WTC11 (cell line): ENCODE data around the gene TSPAN18. TPM values are rescaled to one million over a fixed set of nuclear protein-coding genes. Genes with fewer than 3 reads are reported as not detected.

Experiments used
- ATAC-seq: fragments of 200-7000 bp; cut with Tn5 transposase; 2 replicates; pipeline ENCODE4 v1.10.0; 2021; ENCODE audit warnings: mild to moderate bottlenecking, moderate library complexity
- CTCF ChIA-PET: fragments of 300-600 bp; sonication (Branson Sonifier 250); formaldehyde crosslinking; loops from one replicate; lab custom pipeline; 2021; ENCODE audit warnings: antibody characterized with exemption; lab: Charles Lee
- POLR2A ChIA-PET: fragments of 350-600 bp; sonication (Branson Sonifier 250); formaldehyde crosslinking; loops from one replicate; lab custom pipeline; 2021; ENCODE audit warnings: antibody characterized with exemption; lab: Charles Lee
- DNase-seq: peaks from one replicate; pipeline ENCODE4 v3.0.0; 2021; ENCODE audit warnings: low spot score
- H3K27ac Mint-ChIP-seq: 2 replicates; pipeline ENCODE4 v1.8.0; 2021; ENCODE audit warnings: mixed read lengths
- H3K27me3 Mint-ChIP-seq: 2 replicates; pipeline ENCODE4 v1.8.0; 2021; ENCODE audit warnings: low read depth, mild to moderate bottlenecking, moderate library complexity, mixed read lengths
- H3K36me3 Mint-ChIP-seq: 2 replicates; pipeline ENCODE4 v1.8.0; 2021; ENCODE audit warnings: mixed read lengths
- H3K4me1 Mint-ChIP-seq: 2 replicates; pipeline ENCODE4 v1.8.0; 2022; ENCODE audit warnings: mixed read lengths
- H3K4me3 Mint-ChIP-seq: 2 replicates; pipeline ENCODE4 v1.8.0; 2021; ENCODE audit warnings: mild to moderate bottlenecking, moderate library complexity, mixed read lengths
- H3K9me3 Mint-ChIP-seq: 2 replicates; pipeline ENCODE4 v1.8.0; 2021; ENCODE audit warnings: mixed read lengths
- AR ChIP-seq: fragments of 250-450 bp; sonication (Bioruptor Pico); IDR thresholded peaks from 2 replicates; pipeline ENCODE4 v1.9.0; 2021; ENCODE audit warnings: mild to moderate bottlenecking
- ARID4B ChIP-seq: sonication (generic); formaldehyde crosslinking; IDR thresholded peaks from 2 replicates; pipeline ENCODE4 v1.8.0; 2023; ENCODE audit warnings: missing genetic modification reagents, mild to moderate bottlenecking, borderline replicate concordance
- ATF1 ChIP-seq: sonication (generic); formaldehyde crosslinking; IDR thresholded peaks from 2 replicates; pipeline ENCODE4 v1.8.1; 2023; ENCODE audit warnings: mild to moderate bottlenecking, moderate library complexity, missing genetic modification reagents
- CTCF ChIP-seq: fragments of 200-600 bp; IDR thresholded peaks from 2 replicates; pipeline ENCODE4 v1.8.0; 2022; ENCODE audit warnings: antibody characterized with exemption
- E2F1 ChIP-seq: sonication (generic); formaldehyde crosslinking; IDR thresholded peaks from 2 replicates; pipeline ENCODE4 v1.8.0; 2022; ENCODE audit warnings: mild to moderate bottlenecking, missing genetic modification reagents
- ETV6 ChIP-seq: sonication (generic); formaldehyde crosslinking; IDR thresholded peaks from 2 replicates; pipeline ENCODE4 v1.8.1; 2022; ENCODE audit warnings: mild to moderate bottlenecking, missing genetic modification reagents
- GABPB1 ChIP-seq: sonication (generic); formaldehyde crosslinking; IDR thresholded peaks from 2 replicates; pipeline ENCODE4 v1.8.1; 2023; ENCODE audit warnings: mild to moderate bottlenecking, missing genetic modification reagents
- HMGA2 ChIP-seq: fragments of 250-450 bp; sonication (Bioruptor Pico); IDR thresholded peaks from 2 replicates; pipeline ENCODE4 v1.4.0; 2021; ENCODE audit warnings: mild to moderate bottlenecking, moderate library complexity
- MLX ChIP-seq: sonication (generic); formaldehyde crosslinking; IDR thresholded peaks from 2 replicates; pipeline ENCODE4 v1.8.1; 2023; ENCODE audit warnings: mild to moderate bottlenecking, missing genetic modification reagents, moderate library complexity
- NFATC4 ChIP-seq: fragments of 250-450 bp; sonication (Bioruptor Pico); IDR thresholded peaks from 2 replicates; pipeline ENCODE4 v1.9.0; 2021; ENCODE audit warnings: mild to moderate bottlenecking
- PRRX2 ChIP-seq: fragments of 250-450 bp; sonication (Bioruptor Pico); IDR thresholded peaks from 2 replicates; pipeline ENCODE4 v1.8.0; 2021; ENCODE audit warnings: mild to moderate bottlenecking
- ZNF219 ChIP-seq: sonication (generic); formaldehyde crosslinking; IDR thresholded peaks from 2 replicates; pipeline ENCODE4 v1.8.0; 2023; ENCODE audit warnings: missing genetic modification reagents, mild to moderate bottlenecking, borderline replicate concordance
- ZNF317 ChIP-seq: sonication (generic); formaldehyde crosslinking; IDR thresholded peaks from 2 replicates; pipeline ENCODE4 v1.8.1; 2023; ENCODE audit warnings: low read depth, mild to moderate bottlenecking, moderate library complexity, missing genetic modification reagents, borderline replicate concordance
- ZNF396 ChIP-seq: fragments of 250-450 bp; sonication (Bioruptor Pico); IDR thresholded peaks from 2 replicates; pipeline ENCODE4 v1.8.0; 2021; ENCODE audit warnings: mild to moderate bottlenecking, moderate library complexity, borderline replicate concordance
- total RNA-seq: library from RNA; stranded (reverse); gene quantifications from 3 replicates; pipeline ENCODE4 v1.2.3, GENCODE V29; 2021
- TF ChIP-seq, protein P1 (sequence below): sonication (generic); formaldehyde crosslinking; IDR thresholded peaks from 2 replicates; pipeline ENCODE4 v1.8.0; 2023; ENCODE audit warnings: mild to moderate bottlenecking, missing genetic modification reagents

The TSPAN18 gene
- total RNA-seq, 1 experiment from 2014 or later: 44.7 TPM

DNA sequence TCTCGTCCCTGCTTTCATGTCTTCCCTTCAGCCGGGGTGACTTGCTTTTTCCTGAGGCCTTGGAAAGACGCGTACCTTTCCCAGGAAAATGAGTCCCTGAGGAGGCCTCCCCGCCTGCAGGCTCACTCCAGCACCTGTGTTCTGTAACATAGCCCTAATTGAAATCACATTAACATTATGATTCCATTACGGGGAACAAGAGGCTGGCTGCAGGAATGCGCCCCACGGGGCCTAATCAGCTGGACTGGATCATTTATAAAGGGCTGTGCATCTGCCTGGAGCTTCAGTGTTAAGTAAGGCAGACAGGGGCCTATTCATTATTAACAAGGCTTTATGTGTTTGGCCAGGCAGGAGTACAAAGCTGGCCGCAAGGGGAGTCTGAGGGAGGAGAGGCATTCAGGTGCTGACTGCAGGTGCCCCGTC is 41.9 kb upstream of the TSPAN18 start:
- Mint-ChIP-seq H3K4me1 (peaks cover 24% of the 10 kb centered on the region), H3K9me3 (peaks cover 9% of the 10 kb centered on the region), H3K36me3 (no peaks in the 10 kb centered on the region), H3K4me3 (no peak overlapping the region), H3K27me3 (peaks cover 3% of the 10 kb centered on the region; the same call in 1 of the 2 replicates), H3K27ac (no peak overlapping the region)
- peak; percentile 14; the same call in 1 of the 2 replicates for ATAC-seq
- CTCF ChIA-PET: interaction anchor here (1.1 kb wide), 1 partner anchor 27 kb away, joined by 3 read pairs; no protein-coding TSS in a partner anchor
- no peak for DNase-seq
- TF ChIP-seq CTCF (no peak), HMGA2 (CRISPR knock-in tag) (no peak)
- POLR2A ChIA-PET: no interaction called here

GRCh38 chr11:44687388-44687787 is 39.4 kb upstream of the TSPAN18 start:
- H3K27me3 Mint-ChIP-seq: peaks cover 3% of the 10 kb centered on the region; the same call in 1 of the 2 replicates
- TF ChIP-seq ZNF219 (CRISPR knock-in tag) (no peak), MLX (no peak), ARID4B (CRISPR knock-in tag) (no peak), GABPB1 (CRISPR knock-in tag) (no peak), CTCF (no peak), AR (CRISPR knock-in tag) (no peak), E2F1 (CRISPR knock-in tag) (no peak), NFATC4 (CRISPR knock-in tag) (no peak), ZNF396 (CRISPR knock-in tag) (no peak), ATF1 (CRISPR knock-in tag) (no peak), PRRX2 (no peak), ETV6 (CRISPR knock-in tag) (no peak), ZNF317 (CRISPR knock-in tag) (no peak)
- TF ChIP-seq, protein P1, sequence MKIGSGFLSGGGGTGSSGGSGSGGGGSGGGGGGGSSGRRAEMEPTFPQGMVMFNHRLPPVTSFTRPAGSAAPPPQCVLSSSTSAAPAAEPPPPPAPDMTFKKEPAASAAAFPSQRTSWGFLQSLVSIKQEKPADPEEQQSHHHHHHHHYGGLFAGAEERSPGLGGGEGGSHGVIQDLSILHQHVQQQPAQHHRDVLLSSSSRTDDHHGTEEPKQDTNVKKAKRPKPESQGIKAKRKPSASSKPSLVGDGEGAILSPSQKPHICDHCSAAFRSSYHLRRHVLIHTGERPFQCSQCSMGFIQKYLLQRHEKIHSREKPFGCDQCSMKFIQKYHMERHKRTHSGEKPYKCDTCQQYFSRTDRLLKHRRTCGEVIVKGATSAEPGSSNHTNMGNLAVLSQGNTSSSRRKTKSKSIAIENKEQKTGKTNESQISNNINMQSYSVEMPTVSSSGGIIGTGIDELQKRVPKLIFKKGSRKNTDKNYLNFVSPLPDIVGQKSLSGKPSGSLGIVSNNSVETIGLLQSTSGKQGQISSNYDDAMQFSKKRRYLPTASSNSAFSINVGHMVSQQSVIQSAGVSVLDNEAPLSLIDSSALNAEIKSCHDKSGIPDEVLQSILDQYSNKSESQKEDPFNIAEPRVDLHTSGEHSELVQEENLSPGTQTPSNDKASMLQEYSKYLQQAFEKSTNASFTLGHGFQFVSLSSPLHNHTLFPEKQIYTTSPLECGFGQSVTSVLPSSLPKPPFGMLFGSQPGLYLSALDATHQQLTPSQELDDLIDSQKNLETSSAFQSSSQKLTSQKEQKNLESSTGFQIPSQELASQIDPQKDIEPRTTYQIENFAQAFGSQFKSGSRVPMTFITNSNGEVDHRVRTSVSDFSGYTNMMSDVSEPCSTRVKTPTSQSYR: no peak
- TF ChIP-seq, all 79 proteins: peak for 0
- CTCF ChIA-PET: no interaction called here
- POLR2A ChIA-PET: interaction anchor here (0.6 kb wide), 1 partner anchor 312 kb away, joined by 4 read pairs; no protein-coding TSS in a partner anchor
- H3K4me1 Mint-ChIP-seq: peaks cover 5% of the 10 kb centered on the region
- H3K9me3 Mint-ChIP-seq: peaks cover 9% of the 10 kb centered on the region
- ATAC-seq: no peak
- no peak overlapping the region for H3K4me3 Mint-ChIP-seq
- H3K36me3 Mint-ChIP-seq: no peaks in the 10 kb centered on the region
- no peak overlapping the region for H3K27ac Mint-ChIP-seq
- no peak for DNase-seq
